DMS79 treated with DMSO at 0.1 percent for 48 hours (cell line): ENCODE results near the gene CES2.
"Not testable (repeated sequence)": the region's sequence is repeated elsewhere in the genome, so short reads cannot be mapped to it uniquely, and the experiment has no call there.

ENCODE experiments used
- DNase-seq: peaks from one replicate; lab custom pipeline; 2025; lab: John Stamatoyannopoulos, UW

The CES2 gene

DNA sequence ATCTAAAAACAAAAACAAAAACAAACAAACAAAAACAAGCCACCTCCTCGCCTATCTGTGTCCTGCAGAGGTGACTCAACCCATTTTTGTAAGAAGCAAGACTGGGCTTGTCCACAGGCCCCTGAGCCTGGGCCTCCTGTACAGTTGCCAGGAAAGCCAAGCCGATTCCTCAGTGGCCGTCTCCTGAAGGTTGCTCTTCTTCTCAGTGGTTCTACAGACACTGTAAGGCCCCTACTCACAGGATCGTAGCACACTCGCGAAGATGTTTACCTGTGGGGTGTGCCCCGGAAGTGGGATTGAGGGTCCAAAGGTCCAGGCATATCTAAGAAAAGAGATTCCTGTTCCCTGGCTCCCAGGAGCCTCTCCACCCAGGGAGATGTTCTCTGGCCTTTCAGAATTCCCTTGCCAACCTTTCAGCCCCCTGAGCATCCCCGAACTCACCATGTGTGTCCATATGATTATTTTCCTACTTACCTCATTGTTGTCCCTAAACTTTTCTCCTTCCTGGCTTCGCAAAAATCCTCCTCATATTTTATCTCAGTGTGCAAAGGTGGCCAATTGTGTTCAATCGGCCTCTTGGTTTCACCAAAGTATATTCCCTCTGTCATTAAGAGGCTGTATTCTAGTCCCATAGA is 18.3 kb downstream of the CES2 start:
- DNase-seq, result no peak

DNA sequence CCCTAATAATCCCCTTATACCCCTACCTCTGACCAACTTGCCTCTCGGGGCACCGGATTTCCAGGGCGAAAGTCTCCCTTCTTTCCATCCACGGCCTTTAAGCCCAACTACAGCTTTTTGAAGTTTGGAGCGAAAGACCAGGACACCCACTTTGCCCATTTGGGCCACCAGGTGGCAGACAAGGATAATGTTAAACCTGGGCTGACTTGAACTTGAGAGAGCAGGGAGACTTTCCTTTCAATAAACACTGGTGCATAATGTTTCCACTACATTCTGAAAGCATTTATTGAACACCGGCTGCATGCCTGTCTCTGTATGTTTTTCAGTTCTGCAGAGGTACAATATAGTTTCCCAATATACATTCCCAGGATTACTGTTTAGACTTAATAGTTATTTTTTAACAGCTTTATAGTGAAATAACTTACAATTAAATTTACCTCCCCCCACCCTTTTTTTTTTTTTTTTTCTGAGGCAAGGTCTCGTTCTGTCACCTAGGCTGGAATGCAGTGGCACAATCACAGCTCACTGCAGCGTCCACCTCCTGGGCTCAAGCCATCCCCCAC is 18.9 kb downstream of the CES2 start:
- peak; percentile 27 for DNase-seq

DNA sequence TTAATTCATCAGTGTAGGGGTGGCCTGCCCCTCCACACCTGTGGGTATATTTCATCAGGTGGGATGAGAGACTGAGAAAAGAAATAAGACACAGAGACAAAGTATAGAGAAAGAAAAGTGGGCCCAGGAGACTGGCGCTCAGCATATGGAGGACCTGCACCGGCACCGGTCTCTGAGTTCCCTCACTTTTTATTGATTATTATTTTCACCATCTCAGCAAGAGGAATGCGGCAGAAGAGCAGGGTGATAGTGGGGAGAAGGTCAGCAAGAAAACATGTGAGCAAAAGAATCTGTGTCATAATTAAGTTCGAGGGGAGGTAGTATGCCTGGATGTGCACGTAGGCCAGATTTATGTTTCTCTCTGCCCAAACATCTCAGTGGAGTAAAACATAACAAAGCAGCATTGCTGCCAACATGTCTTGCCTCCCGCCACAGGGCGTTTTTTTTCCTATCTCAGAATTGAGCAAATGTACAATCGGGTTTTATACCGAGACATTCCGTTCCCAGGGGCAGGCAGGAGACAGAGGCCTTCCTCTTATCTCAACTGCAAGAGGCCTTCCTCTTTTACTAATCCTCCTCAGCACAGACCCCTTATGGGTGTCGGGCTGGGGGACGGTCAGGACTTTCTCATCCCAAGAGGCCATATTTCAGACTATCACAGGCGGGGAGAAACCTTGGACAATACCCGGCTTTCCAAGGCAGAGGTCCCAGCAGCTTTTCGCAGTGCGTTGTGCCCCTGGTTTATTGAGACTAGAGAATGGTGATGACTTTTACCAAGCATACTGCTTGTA is 20.2 kb downstream of the CES2 start:
- not testable (repeated sequence) for DNase-seq

DNA sequence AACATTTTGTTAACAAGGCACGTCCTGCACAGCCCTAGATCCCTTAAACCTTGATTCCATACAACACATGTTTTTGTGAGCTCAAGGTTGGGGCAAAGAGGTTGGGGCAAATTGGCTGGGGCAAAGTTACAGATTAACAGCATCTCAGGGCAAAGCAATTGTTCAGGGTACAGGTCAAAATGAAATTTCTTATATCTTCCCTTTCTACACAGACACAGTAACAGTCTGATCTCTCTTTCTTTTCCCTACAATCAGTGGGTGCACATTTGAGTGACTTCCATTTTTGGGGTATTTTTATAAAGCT is 20.8 kb downstream of the CES2 start:
- DNase-seq, result not testable (repeated sequence)

DNA sequence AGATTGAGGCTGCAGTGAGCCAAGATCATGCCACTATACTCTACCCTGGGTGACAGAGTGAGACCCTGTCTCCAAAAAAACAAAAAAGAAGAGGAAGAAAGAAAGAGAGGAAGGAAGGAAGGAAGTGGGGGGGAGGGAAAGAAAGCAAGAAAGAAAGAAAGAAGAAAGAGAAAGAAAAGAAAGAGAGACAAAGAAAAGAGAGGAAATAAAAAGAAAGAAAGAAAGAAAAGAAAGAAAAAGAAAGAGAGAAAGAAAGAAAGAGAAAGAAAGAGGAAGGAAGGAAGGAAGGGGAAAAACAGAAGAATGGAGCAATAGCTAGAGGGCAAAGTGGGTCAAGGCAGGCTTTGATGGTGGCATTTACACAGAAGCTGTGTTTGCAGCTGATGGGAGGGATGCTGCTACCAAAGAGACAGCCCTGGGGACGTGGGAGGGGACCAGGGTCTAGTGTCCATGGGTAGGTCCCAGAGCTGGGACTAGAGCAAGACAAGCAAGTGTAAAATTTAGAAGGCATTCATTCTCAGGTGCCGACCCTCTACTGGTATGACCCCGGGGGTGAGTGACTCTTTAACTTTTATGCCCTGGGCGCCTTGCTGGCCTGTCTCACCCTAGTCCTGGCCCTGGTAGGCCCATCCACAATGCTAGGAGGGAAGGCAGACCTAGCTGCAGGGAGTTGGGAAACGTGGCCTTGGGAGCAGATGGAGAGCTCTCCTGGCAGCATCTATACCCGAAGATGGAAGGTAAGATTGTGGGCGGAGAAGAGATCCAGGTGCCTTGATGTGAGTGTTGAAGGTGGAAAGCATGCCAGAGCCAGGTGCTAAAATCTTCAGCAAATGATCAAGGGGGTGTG is 23.8 kb downstream of the CES2 start:
- DNase-seq, result no peak

DNA sequence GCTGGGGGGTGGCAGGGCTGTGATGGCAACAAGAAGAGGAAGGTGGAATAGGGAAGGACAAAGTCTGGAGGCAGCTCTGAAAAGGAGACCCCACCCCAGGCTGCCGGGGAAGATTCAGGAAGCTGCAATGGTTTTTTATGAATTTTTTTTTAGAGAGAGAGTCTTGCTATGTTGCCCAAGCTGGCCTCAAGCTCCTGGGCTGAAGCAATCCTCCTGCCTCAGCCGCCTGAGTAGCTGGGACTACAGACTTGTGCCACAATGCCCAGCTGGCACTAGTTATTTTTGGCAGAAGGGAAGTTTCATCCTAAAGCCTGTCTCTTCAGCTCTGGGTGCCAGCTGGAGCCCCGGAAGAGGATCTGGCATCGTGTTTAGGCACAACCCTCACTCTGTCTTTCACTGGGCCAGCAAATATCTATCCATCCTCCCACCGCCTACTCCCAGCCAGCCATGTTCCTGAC is 24.4 kb downstream of the CES2 start:
- no peak for DNase-seq

DNA sequence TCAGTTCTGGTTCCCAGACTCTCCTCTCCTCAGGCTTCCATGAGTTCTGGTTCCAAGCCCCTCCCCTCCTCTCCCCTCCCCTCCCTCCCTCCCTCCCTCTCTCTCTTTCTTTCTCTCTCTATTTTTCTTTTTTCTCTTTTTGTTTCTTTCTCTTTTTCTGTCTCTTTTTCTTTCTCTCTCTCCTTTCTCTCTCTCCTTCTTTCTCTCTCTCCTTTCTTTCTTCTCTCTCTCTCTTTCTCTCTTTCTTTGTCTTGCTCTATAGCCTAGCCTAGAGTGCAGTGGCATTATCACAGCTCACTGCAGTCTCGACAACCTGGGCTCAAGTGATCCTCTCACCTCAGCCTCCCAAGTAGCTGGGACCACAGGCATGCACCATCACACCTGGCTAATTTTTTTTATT is 25.0 kb downstream of the CES2 start:
- no peak for DNase-seq

DNA sequence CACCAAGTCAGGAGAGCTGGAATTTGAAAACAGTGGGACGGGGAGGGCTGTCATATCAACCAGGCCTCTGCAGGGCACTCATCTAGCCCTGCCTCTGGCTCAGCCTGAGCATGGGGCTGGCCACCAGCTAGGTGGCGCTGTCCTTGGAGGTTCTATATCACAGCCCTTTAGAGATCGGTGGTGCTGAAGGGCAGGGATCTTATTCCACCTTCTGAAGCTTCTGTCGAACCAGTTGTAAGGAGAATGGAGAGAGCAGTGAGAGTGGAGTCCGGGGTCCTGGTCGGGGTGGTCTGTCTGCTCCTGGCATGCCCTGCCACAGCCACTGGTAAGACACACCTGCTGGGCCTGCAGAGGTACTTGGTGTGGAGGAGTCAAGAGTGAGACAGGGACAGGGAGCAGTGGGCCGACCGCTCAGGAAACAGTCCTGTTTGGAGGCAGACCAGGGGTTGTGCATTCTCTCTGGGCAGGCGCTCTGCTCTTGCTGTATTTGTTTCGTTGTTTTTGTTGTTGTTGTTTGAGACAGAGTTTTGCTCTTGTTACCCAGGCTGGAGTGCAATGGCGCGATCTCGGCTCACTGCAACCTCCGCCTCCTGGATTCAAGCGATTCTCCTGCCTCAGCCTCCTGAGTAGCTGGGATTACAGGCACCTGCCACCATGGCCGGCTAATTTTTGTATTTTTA is 25.9 kb downstream of the CES2 start, which contains the start of gene CES3:
TSS of gene CES3 (plus strand) at position 202 of the 680 bp plus-strand sequence. CDS start at position 244, 42 bp downstream.
- no peak for DNase-seq

DNA sequence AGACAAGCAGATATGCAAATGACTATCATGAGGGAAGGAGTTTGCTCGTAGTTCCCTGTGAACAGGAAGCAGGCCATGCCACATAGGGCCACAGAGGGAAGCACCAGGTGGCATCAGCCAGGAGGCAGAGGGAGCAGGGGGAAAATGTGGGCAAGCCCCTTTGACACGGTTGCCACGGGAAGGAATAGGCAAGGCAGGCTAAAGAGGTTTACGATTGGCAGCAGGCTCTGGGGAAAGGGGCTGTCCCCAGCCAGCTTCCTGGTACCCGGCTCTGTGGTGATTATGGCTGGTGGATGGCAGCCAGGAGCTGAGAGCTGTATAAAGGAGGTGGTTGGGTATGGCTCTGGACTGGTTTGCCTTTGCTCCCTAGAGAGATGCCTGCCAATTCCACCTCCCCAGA is 26.6 kb downstream of the CES2 start:
- DNase-seq, result no peak

DNA sequence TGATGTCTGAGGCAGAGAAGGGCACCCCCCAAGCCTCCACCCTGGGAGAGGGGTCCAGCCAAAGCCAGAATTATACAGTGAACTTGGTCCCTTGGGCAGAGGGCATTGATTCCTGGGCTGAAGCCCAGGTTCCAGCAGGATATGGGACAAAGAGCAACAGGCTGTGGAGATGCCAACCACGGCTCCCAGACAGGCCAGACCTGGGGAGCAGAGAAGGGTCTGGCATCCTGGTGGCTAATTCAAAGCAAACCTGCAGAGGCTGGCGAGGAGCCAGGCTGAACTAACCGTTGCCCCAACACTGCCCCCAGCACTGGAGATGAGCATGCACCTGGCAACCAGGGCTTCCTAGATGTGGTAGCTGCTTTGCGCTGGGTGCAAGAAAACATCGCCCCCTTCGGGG is 28.7 kb downstream of the CES2 start:
- DNase-seq, result no peak

DNA sequence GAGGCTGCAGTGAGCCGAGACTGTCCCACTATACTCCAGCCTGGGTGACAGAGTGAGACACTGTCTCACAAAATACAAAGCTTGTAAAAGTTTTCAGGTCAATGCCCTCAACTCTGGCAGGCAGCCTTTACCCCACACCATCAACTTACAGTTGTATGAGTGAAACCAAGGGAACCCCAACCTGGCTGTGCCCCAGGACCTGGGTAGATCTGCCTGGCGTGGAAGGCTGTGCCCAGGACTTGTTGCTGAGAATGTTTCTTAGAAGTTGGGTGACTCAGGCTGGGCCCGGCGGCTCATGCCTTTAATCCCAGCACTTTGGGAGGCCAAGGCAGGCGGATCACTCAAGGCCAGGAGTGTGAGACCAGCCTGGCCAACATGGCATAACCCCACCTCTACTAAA is 33.5 kb downstream of the CES2 start:
- DNase-seq, result no peak

DNA sequence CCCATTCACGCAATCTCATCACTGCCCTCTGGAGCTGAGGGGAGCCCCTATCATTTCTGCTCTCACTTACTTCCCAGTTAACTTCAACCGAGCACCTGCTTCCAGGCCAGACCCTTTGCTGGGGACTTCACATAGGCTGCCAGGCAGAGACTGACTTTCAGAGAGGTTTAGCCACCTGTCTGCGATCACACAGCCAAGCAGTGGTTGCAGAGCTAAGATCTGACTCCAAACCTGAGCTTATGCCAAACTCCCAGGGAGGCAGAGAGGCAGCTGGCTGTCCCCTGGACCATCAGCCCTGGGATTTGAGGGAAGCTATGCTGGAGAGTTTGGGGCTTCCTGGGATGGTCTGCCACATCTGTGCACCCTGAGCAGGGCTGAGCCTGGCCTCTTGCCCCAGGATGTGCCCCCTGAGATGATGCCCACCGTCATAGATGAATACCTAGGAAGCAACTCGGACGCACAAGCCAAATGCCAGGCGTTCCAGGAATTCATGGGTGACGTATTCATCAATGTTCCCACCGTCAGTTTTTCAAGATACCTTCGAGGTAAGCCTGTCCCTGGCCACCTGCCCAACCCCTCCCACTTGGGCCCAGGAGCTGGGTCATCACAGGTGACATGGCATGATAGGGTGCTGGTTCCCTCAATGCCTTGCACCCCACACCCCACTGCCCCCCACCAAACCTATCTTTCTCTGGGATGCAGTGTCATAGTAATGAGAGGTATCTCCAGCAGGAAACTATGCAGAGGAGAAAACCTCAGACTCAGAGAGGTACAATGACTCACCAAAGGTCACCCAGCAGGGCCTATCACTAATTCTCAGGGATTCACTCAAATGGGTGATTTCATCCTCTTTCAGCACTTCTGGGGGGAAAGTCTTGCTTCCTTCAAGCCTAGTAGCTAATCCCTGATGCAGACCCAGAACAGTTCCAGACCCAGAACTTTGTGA is 35.7 kb downstream of the CES2 start:
- DNase-seq, result no peak

DNA sequence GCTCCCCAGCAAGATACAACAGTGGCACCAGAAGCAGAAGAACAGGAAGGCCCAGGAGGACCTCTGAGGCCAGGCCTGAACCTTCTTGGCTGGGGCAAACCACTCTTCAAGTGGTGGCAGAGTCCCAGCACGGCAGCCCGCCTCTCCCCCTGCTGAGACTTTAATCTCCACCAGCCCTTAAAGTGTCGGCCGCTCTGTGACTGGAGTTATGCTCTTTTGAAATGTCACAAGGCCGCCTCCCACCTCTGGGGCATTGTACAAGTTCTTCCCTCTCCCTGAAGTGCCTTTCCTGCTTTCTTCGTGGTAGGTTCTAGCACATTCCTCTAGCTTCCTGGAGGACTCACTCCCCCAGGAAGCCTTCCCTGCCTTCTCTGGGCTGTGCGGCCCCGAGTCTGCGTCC is 37.7 kb downstream of the CES2 start:
- DNase-seq, result no peak

DNA sequence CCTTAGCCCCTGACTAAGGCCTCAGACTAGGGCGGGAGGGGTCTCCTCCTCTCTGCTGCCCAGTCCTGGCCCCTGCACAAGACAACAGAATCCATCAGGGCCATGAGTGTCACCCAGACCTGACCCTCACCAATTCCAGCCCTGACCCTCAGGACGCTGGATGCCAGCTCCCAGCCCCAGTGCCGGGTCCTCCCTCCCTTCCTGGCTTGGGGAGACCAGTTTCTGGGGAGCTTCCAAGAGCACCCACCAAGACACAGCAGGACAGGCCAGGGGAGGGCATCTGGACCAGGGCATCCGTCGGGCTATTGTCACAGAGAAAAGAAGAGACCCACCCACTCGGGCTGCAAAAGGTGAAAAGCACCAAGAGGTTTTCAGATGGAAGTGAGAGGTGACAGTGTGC is 38.4 kb downstream of the CES2 start:
- no peak for DNase-seq

DNA sequence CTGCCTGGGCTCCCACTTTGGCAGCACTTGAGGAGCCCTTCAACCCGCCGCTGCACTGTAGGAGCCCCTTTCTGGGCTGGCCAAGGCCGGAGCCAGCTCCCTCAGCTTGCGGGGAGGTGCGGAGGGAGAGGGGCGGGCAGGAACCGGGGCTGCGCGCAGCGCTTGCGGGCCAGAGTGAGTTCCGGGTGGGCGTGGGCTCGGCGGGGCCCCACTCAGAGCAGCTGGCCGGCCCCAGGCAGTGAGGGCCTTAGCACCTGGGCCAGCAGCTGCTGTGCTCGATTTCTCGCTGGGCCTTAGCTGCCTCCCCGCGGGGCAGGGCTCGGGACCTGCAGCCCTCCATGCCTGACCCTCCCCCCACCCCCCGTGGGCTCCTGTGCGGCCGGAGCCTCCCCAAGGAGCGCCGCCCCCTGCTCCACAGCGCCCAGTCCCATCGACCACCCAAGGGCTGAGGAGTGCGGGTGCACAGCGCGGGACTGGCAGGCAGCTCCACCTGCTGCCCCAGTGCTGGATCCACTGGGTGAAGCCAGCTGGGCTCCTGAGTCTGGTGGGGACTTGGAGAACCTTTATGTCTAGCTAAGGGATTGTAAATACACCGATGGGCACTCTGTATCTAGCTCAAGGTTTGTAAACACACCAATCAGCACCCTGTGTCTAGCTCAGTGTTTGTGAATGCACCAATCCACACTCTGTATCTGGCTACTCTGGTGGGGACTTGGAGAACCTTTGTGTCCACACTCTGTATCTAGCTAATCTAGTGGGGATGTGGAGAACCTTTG is 39.0 kb downstream of the CES2 start:
- not testable (repeated sequence) for DNase-seq

DNA sequence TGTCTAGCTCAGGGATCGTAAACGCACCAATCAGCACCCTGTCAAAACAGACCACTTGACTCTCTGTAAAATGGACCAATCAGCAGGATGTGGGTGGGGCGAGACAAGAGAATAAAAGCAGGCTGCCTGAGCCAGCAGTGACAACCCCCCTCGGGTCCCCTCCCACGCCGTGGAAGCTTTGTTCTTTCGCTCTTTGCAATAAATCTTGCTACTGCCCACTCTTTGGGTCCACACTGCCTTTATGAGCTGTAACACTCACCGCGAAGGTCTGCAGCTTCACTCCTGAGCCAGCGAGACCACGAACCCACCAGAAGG is 39.6 kb downstream of the CES2 start:
- not testable (repeated sequence) for DNase-seq

DNA sequence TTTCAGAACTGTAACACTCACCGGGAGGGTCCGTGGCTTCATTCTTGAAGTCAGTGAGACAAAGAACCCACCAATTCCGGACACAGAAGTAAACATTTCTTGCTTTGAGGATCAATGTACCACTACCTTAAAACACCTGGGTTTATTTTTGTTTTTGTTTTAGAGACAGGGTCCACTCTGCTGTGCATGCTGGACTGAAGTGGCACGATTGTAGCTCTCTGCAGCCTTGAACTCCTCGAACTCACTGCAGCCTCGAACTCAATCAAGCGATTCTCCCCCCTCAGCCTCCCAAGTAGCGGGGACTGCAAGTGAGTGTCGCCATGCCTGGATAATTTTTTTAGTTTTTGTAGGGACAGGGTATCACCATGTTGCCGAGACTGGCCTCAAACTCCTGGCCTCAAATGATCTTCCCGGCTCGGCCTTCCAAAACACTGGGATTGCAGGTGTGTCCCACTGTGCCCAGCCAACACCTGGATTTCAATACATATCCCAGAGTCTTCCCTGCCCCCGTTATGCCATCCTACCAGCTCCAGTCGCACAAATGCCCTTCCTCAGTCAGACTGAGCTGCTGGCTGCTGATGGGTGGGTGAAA is 40.1 kb downstream of the CES2 start:
- no peak for DNase-seq

DNA sequence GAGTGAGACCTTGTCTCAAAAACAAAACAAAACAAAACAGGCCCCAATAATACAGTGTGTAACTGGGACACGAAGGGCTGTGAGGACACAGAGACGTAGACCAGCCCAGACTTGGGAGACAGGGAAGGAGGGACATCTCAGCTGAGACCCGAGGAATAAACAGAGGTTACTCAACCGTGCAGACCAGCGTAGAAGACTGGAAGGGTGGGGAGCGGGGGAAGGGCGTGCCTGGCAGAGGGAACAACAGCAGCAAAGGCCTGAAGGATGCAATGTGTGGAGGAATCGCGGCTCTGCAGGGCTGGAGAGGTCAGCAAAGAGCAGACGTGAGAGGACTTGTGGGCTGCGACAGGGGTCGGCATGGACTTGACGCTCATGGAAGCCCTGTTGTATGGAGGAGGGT is 41.4 kb downstream of the CES2 start:
- DNase-seq, result no peak

DNA sequence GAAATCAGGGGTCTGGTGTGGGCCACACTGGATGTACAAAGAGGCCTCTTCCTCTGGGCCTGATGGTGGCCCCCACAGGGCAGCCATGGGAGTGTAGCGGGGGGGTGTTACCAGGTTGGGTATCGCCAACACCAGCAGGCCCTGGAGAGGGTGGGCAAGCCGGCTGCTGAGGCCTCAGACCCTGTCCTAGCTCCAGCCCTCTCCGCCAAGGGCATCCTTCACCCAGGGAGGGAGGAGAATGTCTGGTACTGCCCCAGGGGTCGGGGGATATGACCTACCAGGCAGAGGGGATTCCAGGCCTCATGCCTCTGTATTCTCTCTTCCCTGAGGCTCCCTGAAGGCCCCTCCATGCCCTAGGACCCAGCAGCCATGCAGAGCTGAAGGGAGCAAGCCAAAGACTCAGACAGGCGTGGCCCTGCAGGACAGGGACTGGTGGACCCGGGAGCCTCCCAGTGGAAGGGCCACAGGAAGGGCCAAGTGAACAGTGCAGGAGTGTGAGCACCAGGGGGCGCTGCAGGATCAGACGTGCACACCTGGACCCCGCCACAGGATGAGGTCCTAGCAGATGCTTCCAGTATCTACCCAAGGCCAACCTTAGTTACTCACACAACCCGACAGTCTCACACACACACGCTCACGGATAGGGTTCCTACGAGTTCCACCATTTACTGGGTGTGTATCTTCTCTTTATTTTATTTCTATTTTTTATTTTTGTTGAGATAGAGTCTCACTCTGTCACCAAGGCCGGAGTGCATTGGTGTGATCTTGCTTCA is 42.2 kb downstream of the CES2 start:
- peak; percentile 58 for DNase-seq
